Measurements from ENCODE around the gene COMMD10.

The COMMD10 gene

DNA sequence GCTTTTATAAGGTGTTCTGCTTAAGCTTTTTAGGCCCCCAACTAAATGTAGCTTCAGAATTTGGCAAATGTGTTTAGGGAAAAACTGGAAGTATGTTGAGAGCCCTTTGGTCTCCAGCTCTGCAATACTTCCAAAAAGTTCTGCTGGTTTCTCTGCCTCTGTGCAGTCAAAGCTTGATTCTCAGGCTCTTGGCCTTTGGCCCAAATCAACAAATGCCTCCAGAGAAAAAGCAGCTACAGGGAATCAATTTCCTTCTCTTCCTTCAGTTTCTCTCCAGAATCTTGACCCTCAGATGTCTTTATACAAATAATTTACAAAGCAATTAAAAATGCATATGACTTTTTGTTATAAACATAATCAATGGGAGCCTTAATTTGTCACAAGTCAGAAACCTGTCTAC lies 235.7 kb downstream of the COMMD10 start:
- Histone ChIP-seq H3K9me3 (ENCODE audit: low read length) (peaks cover 4% of the 10 kb centered on the region), H3K4me3 (ENCODE audit: low read length) (no peak overlapping the region), H3K36me3 (ENCODE audit: insufficient read depth, low read length) (peaks cover 2% of the 10 kb centered on the region)

DNA sequence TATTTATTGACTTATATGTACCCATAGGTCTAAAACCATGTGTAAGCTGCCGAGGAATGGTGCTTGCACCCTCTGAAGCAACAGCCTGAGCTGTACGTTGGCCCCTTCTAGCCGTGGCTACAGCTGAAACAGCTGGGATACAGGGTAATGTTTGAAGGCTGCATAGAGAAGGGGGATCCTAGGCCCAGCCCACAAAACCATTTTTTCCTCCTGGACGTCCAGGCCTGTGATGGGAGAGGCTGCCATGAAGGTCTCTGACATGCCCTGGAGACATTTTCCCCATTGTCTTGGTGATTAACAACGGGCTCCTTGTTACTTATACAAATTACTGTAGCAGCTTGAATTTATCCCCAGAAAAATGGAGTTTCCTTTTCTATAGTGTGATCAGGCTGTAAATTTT lies 244.7 kb downstream of the COMMD10 start:
- Histone ChIP-seq H2AFZ (ENCODE audit: low read depth, low read length) (no peak overlapping the region), H3K9me3 (ENCODE audit: low read length) (peaks cover 13% of the 10 kb centered on the region), H3K36me3 (ENCODE audit: insufficient read depth, low read length) (no peaks in the 10 kb centered on the region), H3K4me3 (ENCODE audit: low read length) (no peak overlapping the region), H3K4me1 (ENCODE audit: insufficient read depth, low read length) (no peaks in the 10 kb centered on the region), H3K27me3 (ENCODE audit: insufficient read depth, low read length) (no peaks in the 10 kb centered on the region)

More for the DNA sequence above, 235.7 kb downstream of the COMMD10 start:
- H3K27me3 ChIP-seq (ENCODE audit: insufficient read depth, low read length) = no peaks in the 10 kb centered on the region
- H2AFZ ChIP-seq (ENCODE audit: low read depth, low read length) = no peak overlapping the region
- H3K4me1 ChIP-seq (ENCODE audit: insufficient read depth, low read length) = no peaks in the 10 kb centered on the region

DNA sequence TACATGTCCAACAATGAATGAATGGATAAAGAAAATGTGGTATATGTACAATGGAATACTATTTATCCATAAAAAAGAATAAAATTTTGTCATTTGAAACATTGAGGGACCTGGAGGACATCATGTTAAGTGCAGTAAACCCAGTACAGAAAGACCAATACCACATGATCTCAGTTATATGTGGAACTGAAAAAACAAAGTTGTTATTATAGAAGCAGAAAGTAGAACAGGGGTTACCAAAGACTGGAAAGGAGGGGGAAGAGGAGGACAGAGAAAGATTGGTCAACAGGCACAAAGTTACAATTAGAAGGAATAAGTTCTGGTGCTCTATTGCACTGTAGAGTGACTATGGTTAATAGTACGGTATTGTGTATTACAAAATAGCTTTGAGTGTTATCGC lies 256.0 kb downstream of the COMMD10 start:
- H3K4me3 ChIP-seq (ENCODE audit: low read length) = no peak overlapping the region
- H2AFZ ChIP-seq (ENCODE audit: low read depth, low read length) = no peak overlapping the region
- no peaks in the 10 kb centered on the region for H3K27me3 ChIP-seq (ENCODE audit: insufficient read depth, low read length)
- H3K9me3 ChIP-seq (ENCODE audit: low read length) = no peaks in the 10 kb centered on the region
- no peaks in the 10 kb centered on the region for H3K36me3 ChIP-seq (ENCODE audit: insufficient read depth, low read length)
- no peaks in the 10 kb centered on the region for H3K4me1 ChIP-seq (ENCODE audit: insufficient read depth, low read length)

Data from neuron (in vitro differentiated cells).